GM21526 (cell line): ENCODE data around the gene GCN1.
"Not testable (repeated sequence)": the region's sequence is repeated elsewhere in the genome, so short reads cannot be mapped to it uniquely, and the experiment has no call there.

Experiments used
- ATAC-seq: cut with Tn5 transposase; IDR thresholded peaks from one replicate; pipeline ENCODE4 v1.9.1; 2021; ENCODE audit warnings: moderate library complexity; ENCODE audit not compliant: unreplicated experiment, low FRiP score

Gene GCN1, protein sequence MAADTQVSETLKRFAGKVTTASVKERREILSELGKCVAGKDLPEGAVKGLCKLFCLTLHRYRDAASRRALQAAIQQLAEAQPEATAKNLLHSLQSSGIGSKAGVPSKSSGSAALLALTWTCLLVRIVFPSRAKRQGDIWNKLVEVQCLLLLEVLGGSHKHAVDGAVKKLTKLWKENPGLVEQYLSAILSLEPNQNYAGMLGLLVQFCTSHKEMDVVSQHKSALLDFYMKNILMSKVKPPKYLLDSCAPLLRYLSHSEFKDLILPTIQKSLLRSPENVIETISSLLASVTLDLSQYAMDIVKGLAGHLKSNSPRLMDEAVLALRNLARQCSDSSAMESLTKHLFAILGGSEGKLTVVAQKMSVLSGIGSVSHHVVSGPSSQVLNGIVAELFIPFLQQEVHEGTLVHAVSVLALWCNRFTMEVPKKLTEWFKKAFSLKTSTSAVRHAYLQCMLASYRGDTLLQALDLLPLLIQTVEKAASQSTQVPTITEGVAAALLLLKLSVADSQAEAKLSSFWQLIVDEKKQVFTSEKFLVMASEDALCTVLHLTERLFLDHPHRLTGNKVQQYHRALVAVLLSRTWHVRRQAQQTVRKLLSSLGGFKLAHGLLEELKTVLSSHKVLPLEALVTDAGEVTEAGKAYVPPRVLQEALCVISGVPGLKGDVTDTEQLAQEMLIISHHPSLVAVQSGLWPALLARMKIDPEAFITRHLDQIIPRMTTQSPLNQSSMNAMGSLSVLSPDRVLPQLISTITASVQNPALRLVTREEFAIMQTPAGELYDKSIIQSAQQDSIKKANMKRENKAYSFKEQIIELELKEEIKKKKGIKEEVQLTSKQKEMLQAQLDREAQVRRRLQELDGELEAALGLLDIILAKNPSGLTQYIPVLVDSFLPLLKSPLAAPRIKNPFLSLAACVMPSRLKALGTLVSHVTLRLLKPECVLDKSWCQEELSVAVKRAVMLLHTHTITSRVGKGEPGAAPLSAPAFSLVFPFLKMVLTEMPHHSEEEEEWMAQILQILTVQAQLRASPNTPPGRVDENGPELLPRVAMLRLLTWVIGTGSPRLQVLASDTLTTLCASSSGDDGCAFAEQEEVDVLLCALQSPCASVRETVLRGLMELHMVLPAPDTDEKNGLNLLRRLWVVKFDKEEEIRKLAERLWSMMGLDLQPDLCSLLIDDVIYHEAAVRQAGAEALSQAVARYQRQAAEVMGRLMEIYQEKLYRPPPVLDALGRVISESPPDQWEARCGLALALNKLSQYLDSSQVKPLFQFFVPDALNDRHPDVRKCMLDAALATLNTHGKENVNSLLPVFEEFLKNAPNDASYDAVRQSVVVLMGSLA (N-terminal part only)

GRCh38 chr12:120194534-120195395 is at the start of gene GCN1:
TSS of gene GCN1 (minus strand) at chr12:120194715. CDS start at chr12:120194697, 18 bp downstream.
- peak; percentile 57 for ATAC-seq

GRCh38 chr12:120242971-120243699 is 48.6 kb upstream of the GCN1 start:
- ATAC-seq, result no peak

DNA sequence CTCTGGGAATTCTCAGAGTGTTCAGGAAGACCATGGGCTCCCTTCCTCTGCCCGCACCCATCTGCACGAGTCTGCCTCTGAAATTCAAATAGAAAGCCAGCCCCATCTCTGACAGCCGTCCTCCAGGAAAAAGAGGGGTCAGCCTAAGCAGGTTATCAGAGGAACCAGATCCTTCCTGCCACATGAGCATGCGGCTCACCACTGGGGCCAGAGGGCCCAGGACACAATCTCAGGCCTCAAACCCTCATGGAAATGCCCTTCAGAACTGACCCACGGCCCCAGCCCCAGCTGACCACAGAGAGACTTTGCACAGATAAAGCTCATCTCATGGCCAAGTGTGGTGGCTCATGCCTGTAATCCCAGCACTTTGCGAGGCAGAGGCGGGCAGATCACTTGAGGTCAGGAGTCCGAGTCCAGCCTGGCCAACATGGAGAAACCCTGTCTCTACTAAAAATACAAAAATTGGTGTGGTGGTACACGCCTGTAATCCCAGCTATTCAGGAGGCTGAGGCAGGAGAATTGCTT is 47.8 kb upstream of the GCN1 start:
- ATAC-seq, result no peak

- no peak for ATAC-seq
Observed at GRCh38 chr12:120241561-120242274, 47.2 kb upstream of the GCN1 start.

GRCh38 chr12:120240495-120240833 is 45.9 kb upstream of the GCN1 start:
- no peak for ATAC-seq

DNA sequence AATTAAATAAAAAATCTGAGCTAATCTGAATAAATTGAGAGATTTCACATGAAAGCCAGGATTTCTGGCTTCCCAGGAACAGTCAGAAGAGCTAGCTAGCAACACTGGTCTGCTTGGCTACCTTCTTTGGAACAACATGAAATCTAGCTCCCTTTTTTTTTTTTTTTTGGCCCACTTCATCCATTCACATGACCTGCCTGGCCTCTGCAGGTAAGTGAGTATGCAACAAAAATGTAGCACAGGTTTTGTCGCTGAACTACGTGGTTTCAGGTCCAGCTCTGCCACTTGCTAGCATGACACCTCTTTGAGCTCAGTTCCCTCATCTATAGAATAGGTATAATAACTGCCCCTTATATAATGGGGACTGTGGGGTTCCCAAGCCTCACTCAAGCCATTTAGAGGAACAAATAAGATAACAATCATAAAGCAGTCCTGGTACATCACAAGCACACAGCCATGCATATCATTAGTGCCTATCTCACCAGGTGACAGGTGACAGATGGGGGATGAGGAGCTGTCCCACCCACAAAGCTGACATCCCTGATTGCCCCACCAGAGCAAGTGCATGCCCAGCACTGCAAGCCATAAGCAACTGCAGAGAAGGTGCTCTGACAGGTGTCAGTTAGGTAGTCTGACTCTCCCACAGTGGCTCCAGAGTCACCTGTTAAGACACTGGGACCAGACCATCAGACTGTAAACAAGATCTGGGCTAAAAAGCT is 45.4 kb upstream of the GCN1 start:
- no peak for ATAC-seq

DNA sequence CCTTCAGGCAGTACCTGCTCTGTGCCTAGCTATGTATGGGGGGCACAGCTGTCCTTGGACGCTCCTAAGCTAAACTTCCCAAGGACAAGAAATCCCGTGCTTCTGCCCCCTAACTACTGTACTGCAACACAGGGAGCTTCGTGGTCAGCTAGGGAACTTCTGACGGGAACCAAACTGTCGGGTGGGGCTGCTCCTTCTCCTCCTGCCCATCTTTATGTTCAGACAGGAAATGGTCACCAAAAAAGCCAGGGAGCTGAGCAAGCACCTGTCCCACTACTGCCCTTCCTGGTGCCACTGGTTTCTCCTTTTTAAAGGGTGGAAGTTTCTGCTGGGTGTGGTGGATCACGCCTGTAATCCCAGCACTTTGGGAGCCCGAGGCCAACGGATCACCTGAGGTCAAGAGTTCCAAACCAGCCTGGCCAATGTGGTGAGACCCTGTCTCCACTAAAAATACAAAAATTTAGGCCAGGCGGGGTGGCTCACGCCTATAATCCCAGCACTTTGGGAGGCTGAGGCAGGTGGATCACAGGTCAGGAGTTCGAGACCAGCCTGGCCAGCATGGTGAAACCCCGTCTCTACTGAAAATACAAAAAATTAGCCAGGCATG is 44.4 kb upstream of the GCN1 start:
- ATAC-seq, result no peak

DNA sequence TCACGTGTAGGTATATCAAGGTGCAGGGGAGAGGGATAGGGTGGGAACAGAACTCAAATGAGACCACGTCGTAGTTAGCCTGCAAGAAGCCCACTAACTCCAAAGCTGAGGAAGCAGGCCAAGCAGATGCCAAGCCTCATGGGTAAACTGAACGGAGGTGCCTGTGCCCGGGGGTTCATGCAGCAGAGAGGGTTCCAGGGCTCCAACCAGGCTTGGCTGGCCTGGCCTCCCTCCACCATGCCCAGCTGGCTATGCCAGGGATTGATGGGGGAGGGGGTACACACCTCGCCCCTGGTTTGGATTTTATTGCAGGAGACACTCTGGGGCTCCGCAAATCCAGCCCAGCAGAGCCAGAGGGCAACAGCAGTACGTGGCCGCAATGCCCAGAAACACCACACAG is 43.7 kb upstream of the GCN1 start:
- no peak for ATAC-seq

- no peak for ATAC-seq
Observed at GRCh38 chr12:120237360-120238171, 43.1 kb upstream of the GCN1 start.

GRCh38 chr12:120236809-120237208 is 42.3 kb upstream of the GCN1 start:
- not testable (repeated sequence) for ATAC-seq

GRCh38 chr12:120235369-120236323 is 41.1 kb upstream of the GCN1 start:
- ATAC-seq, result no peak

GRCh38 chr12:120234643-120235368 is 40.3 kb upstream of the GCN1 start:
- ATAC-seq, result no peak

GRCh38 chr12:120231316-120232011 is 36.9 kb upstream of the GCN1 start:
- no peak for ATAC-seq

GRCh38 chr12:120230974-120231315 is 36.4 kb upstream of the GCN1 start:
- no peak for ATAC-seq
